Forelimb muscle (tissue), 1 donor: ENCODE measurements around the gene ARHGAP23. TPM values are rescaled to one million over a fixed set of nuclear protein-coding genes. Genes with fewer than 3 reads are reported as not detected.
"Not testable (repeated sequence)": the region's sequence is repeated elsewhere in the genome, so short reads cannot be mapped to it uniquely, and the experiment has no call there.

Experiments
- DNase-seq: peaks from one replicate; pipeline ENCODE4 v3.0.0-alpha.2; 2013; ENCODE audit warnings: low read depth
- polyA plus RNA-seq: library from polyadenylated mRNA; unstranded; fragments of 120-200 nt; gene quantifications from one replicate; pipeline ENCODE4 v1.2.1, GENCODE V29; 2013; ENCODE audit not compliant: insufficient read length

Gene ARHGAP23
- polyA plus RNA-seq, 1 donor: 25.1 TPM

GRCh38 chr17:38421871-38422827, 6.1 kb upstream of the ARHGAP23 start:
- DNase-seq: no peak

- no peak for DNase-seq
Observed at GRCh38 chr17:38424297-38424972, 3.8 kb upstream of the ARHGAP23 start.

GRCh38 chr17:38425031-38425430, 3.2 kb upstream of the ARHGAP23 start:
- DNase-seq: no peak

GRCh38 chr17:38425744-38426143, 2.5 kb upstream of the ARHGAP23 start:
- no peak for DNase-seq

GRCh38 chr17:38426441-38426840, 1.8 kb upstream of the ARHGAP23 start:
- no peak for DNase-seq

GRCh38 chr17:38427160-38427949, 909 bp upstream of the ARHGAP23 start:
- no peak for DNase-seq

- DNase-seq: no peak
Observed at GRCh38 chr17:38428643-38429371, 543 bp downstream of the ARHGAP23 start.

- DNase-seq: no peak
Observed at GRCh38 chr17:38429476-38430100, 1.3 kb downstream of the ARHGAP23 start.

GRCh38 chr17:38430316-38430715, 2.1 kb downstream of the ARHGAP23 start:
- DNase-seq: no peak

GRCh38 chr17:38430822-38431221, 2.6 kb downstream of the ARHGAP23 start:
- no peak for DNase-seq

- DNase-seq: no peak
Observed at GRCh38 chr17:38431346-38432145, 3.3 kb downstream of the ARHGAP23 start.

GRCh38 chr17:38434178-38434665, 6.0 kb downstream of the ARHGAP23 start:
- no peak for DNase-seq

GRCh38 chr17:38435795-38436194, 7.5 kb downstream of the ARHGAP23 start:
- no peak for DNase-seq

GRCh38 chr17:38436386-38436785, 8.1 kb downstream of the ARHGAP23 start:
- DNase-seq: no peak

- DNase-seq: not testable (repeated sequence)
Observed at GRCh38 chr17:38437313-38437712, 9.0 kb downstream of the ARHGAP23 start.

GRCh38 chr17:38439436-38439835, 11.2 kb downstream of the ARHGAP23 start:
- DNase-seq: no peak

- no peak for DNase-seq
Observed at GRCh38 chr17:38440614-38441397, 12.5 kb downstream of the ARHGAP23 start.

GRCh38 chr17:38441429-38442061, 13.3 kb downstream of the ARHGAP23 start:
- DNase-seq: no peak

GRCh38 chr17:38442548-38442947, 14.3 kb downstream of the ARHGAP23 start:
- no peak for DNase-seq
